GM23248 (cell line): ENCODE data around the gene ZFYVE9. TPM values are rescaled to one million over a fixed set of nuclear protein-coding genes. Genes with fewer than 3 reads are reported as not detected.

Experiments used
- DNase-seq: peaks from one replicate; pipeline ENCODE4 v3.0.0-alpha.2; 2015
- H2AFZ ChIP-seq: fragments of 200-600 bp; sonication (generic); 2 replicates; pipeline ENCODE4 v1.6.1; 2016; ENCODE audit warnings: antibody characterized with exemption
- H3F3A ChIP-seq: fragments of 200-600 bp; sonication (generic); 2 replicates; pipeline ENCODE4 v1.6.1; 2016; ENCODE audit warnings: mild to moderate bottlenecking, antibody characterized with exemption, mixed run types; ENCODE audit not compliant: insufficient read depth
- H3K27ac ChIP-seq: fragments of 200-600 bp; sonication (generic); 2 replicates; pipeline ENCODE4 v1.5.1; 2016; ENCODE audit warnings: mild to moderate bottlenecking
- H3K27me3 ChIP-seq: fragments of 200-600 bp; sonication (generic); replicated peaks from 2 replicates; pipeline ENCODE4 v1.6.1; 2016; ENCODE audit warnings: mild to moderate bottlenecking; ENCODE audit not compliant: insufficient read depth
- H3K36me3 ChIP-seq: fragments of 200-600 bp; sonication (generic); 2 replicates; pipeline ENCODE4 v1.6.1; 2016; ENCODE audit warnings: low read depth, mild to moderate bottlenecking
- H3K4me1 ChIP-seq: fragments of 200-600 bp; sonication (generic); 2 replicates; pipeline ENCODE4 v1.6.1; 2016; ENCODE audit warnings: mild to moderate bottlenecking; ENCODE audit not compliant: insufficient read depth
- H3K4me2 ChIP-seq: fragments of 200-600 bp; sonication (generic); one replicate; pipeline ENCODE4 v1.6.1; 2016; ENCODE audit warnings: mild to moderate bottlenecking; ENCODE audit not compliant: unreplicated experiment
- H3K4me3 ChIP-seq: fragments of 200-600 bp; sonication (generic); 2 replicates; pipeline ENCODE4 v1.5.1; 2016; ENCODE audit warnings: mild to moderate bottlenecking
- H3K79me2 ChIP-seq: fragments of 200-600 bp; sonication (generic); 2 replicates; pipeline ENCODE4 v1.6.1; 2016; ENCODE audit warnings: mild to moderate bottlenecking; ENCODE audit not compliant: insufficient read depth
- H3K9ac ChIP-seq: fragments of 200-600 bp; sonication (generic); 2 replicates; pipeline ENCODE4 v1.6.1; 2016; ENCODE audit warnings: mild to moderate bottlenecking
- H3K9me2 ChIP-seq: fragments of 200-600 bp; sonication (generic); 2 replicates; pipeline ENCODE4 v1.6.1; 2016; ENCODE audit warnings: mixed run types, mild to moderate bottlenecking, moderate library complexity; ENCODE audit not compliant: insufficient read depth
- H3K9me3 ChIP-seq: fragments of 200-600 bp; sonication (generic); one replicate; pipeline ENCODE4 v1.6.1; 2017; ENCODE audit warnings: low read depth
- H4K20me1 ChIP-seq: fragments of 200-600 bp; sonication (generic); 2 replicates; pipeline ENCODE4 v1.6.0; 2016; ENCODE audit not compliant: insufficient read depth
- EZH2 ChIP-seq: fragments of 200-600 bp; sonication (generic); IDR thresholded peaks from 2 replicates; pipeline ENCODE4 v1.6.1; 2018; ENCODE audit warnings: antibody characterized with exemption, mild to moderate bottlenecking; ENCODE audit not compliant: insufficient read depth, poor library complexity, severe bottlenecking
- EZH2phosphoT487 ChIP-seq: fragments of 200-600 bp; sonication (generic); IDR thresholded peaks from 2 replicates; pipeline ENCODE4 v1.6.1; 2018; ENCODE audit warnings: antibody characterized with exemption, moderate library complexity, mild to moderate bottlenecking, low read depth; ENCODE audit not compliant: insufficient read depth
- WGBS, 2 experiments: methylation state at CpG; one replicate each; pipeline ENCODE4 v1.1.6; 2015 to 2017; ENCODE audit warnings: low lambda C conversion rate in 2 of 2, low coverage in 1 of 2; ENCODE audit errors: missing lambda C conversion rate in 2 of 2; 5-methylcytosine and 5-hydroxymethylcytosine counted together
- in situ Hi-C: fragments of 300-500 bp; cut with MboI; formaldehyde crosslinking; loops from 2 replicates; pipeline ENCODE4 v1.15.0; 2020
- polyA plus RNA-seq: library from polyadenylated mRNA; unstranded; fragments of >200 nt; fragmentation: Nextera tagmentation; extraction: Ambion mirVana; gene quantifications from 2 replicates; pipeline ENCODE4 v1.2.1, GENCODE V29; 2016
- total RNA-seq: library from RNA; depleted of rRNA; stranded (reverse); fragments of >200 nt; shearing (Covaris generic); gene quantifications from 2 replicates; pipeline ENCODE4 v1.2.3, GENCODE V29; 2014

The ZFYVE9 gene
- total and polyA plus RNA-seq, 2 experiments from 2014 or later = 6.4 to 28.1 TPM

- no peaks in the 10 kb centered on the region for H3K79me2 ChIP-seq
- 91 to 96% methylated on average over 3 of the region's 3 CpGs for WGBS, 2 experiments
- no peak overlapping the region for H3K4me2 ChIP-seq
- H2AFZ ChIP-seq = no peak overlapping the region
- 0 out of 2 replicates have a peak overlapping the region, but pooled peaks have one; percentile 17 for H3K27ac ChIP-seq
- H3K4me1 ChIP-seq = no peaks in the 10 kb centered on the region
- no peaks in the 10 kb centered on the region for H4K20me1 ChIP-seq
- no peak overlapping the region for H3K4me3 ChIP-seq
- TF ChIP-seq EZH2 = no peak
- TF ChIP-seq EZH2phosphoT487 = no peak
- peaks cover 7% of the 10 kb centered on the region; the same call in 1 of the 2 replicates for H3F3A ChIP-seq
- in situ Hi-C loops = no loop called here
- H3K9me2 ChIP-seq = no peaks in the 10 kb centered on the region
- no peaks in the 10 kb centered on the region for H3K9me3 ChIP-seq
- DNase-seq = peak; percentile 54
- H3K27me3 ChIP-seq = no peaks in the 10 kb centered on the region
- peaks cover 3% of the 10 kb centered on the region; the same call in 1 of the 2 replicates for H3K36me3 ChIP-seq
- H3K9ac ChIP-seq = no peak overlapping the region
Observed at GRCh38 chr1:52288286-52288685, 146.4 kb downstream of the ZFYVE9 start.

- no peaks in the 10 kb centered on the region for H3K79me2 ChIP-seq
- H3K4me2 ChIP-seq = no peak overlapping the region
- in situ Hi-C loops = no loop called here
- H3K4me1 ChIP-seq = peaks cover 10% of the 10 kb centered on the region; the same call in 1 of the 2 replicates
- TF ChIP-seq EZH2phosphoT487 (no peak), EZH2 (no peak)
- H3K9me2 ChIP-seq = no peaks in the 10 kb centered on the region
- H3K36me3 ChIP-seq = no peaks in the 10 kb centered on the region
- peak; percentile 51 for DNase-seq
- H3K27me3 ChIP-seq = no peaks in the 10 kb centered on the region
- no peak overlapping the region for H3K4me3 ChIP-seq
- no peak overlapping the region for H2AFZ ChIP-seq
- peak overlapping the region; percentile 2; the same call in 1 of the 2 replicates for H3K27ac ChIP-seq
- no peaks in the 10 kb centered on the region for H3K9me3 ChIP-seq
- H4K20me1 ChIP-seq = no peaks in the 10 kb centered on the region
- no peak overlapping the region for H3K9ac ChIP-seq
- peaks cover 10% of the 10 kb centered on the region; the same call in 1 of the 2 replicates for H3F3A ChIP-seq
- WGBS, 2 experiments = 92 to 96% methylated on average over 1 of the region's 1 CpG
Observed at GRCh38 chr1:52294580-52294979, 152.7 kb downstream of the ZFYVE9 start.

DNA sequence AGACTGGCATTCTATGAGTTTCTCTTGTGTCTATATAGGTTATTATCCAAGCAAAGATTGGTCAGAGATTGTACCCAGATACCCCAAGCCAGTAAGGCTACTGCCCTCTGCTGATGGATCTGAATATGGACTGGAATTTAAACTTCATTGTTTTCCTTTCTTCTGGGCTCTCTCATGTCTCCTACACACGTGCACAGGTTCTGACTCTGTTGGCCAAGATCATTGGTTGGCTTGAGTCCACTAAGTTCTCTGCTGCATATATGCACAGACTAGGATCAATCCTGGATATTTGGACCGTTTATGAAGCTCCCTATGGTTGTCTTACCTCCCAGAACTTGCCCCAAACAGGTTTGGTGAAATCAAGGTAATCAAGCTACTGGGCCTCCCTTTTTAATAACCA lies 154.5 kb downstream of the ZFYVE9 start:
- no peaks in the 10 kb centered on the region for H3K27me3 ChIP-seq
- peaks cover 10% of the 10 kb centered on the region; the same call in 1 of the 2 replicates for H3K4me1 ChIP-seq
- H3K4me3 ChIP-seq = no peak overlapping the region
- H4K20me1 ChIP-seq = no peaks in the 10 kb centered on the region
- TF ChIP-seq EZH2 (no peak), EZH2phosphoT487 (no peak)
- no peaks in the 10 kb centered on the region for H3K9me2 ChIP-seq
- no peaks in the 10 kb centered on the region for H3K79me2 ChIP-seq
- H3K4me2 ChIP-seq = no peak overlapping the region
- H3F3A ChIP-seq = peaks cover 10% of the 10 kb centered on the region; the same call in 1 of the 2 replicates
- H2AFZ ChIP-seq = no peak overlapping the region
- WGBS, 2 experiments = 6% methylated on average over 2 of the region's 2 CpGs
- H3K9me3 ChIP-seq = no peaks in the 10 kb centered on the region
- peak; percentile 70 for DNase-seq
- in situ Hi-C loops = no loop called here
- no peak overlapping the region for H3K27ac ChIP-seq
- no peaks in the 10 kb centered on the region for H3K36me3 ChIP-seq
- H3K9ac ChIP-seq = no peak overlapping the region

GRCh38 chr1:52305417-52306226 lies 163.7 kb downstream of the ZFYVE9 start:
- no peaks in the 10 kb centered on the region for H3K4me1 ChIP-seq
- H3K4me2 ChIP-seq = no peak overlapping the region
- WGBS, 2 experiments = 94 to 97% methylated on average over 13 of the region's 13 CpGs
- H3K27ac ChIP-seq = no peak overlapping the region
- H3K36me3 ChIP-seq = no peaks in the 10 kb centered on the region
- H3K79me2 ChIP-seq = no peaks in the 10 kb centered on the region
- H3K4me3 ChIP-seq = no peak overlapping the region
- H3K9me3 ChIP-seq = no peaks in the 10 kb centered on the region
- H3K9me2 ChIP-seq = no peaks in the 10 kb centered on the region
- DNase-seq = no peak
- no peaks in the 10 kb centered on the region for H3K27me3 ChIP-seq
- H3F3A ChIP-seq = no peaks in the 10 kb centered on the region
- H2AFZ ChIP-seq = no peak overlapping the region
- TF ChIP-seq EZH2 = no peak
- TF ChIP-seq EZH2phosphoT487 = no peak
- no peaks in the 10 kb centered on the region for H4K20me1 ChIP-seq
- H3K9ac ChIP-seq = no peak overlapping the region
- in situ Hi-C loops = no loop called here
